ENCODE data around the gene TXNDC16.

DNA sequence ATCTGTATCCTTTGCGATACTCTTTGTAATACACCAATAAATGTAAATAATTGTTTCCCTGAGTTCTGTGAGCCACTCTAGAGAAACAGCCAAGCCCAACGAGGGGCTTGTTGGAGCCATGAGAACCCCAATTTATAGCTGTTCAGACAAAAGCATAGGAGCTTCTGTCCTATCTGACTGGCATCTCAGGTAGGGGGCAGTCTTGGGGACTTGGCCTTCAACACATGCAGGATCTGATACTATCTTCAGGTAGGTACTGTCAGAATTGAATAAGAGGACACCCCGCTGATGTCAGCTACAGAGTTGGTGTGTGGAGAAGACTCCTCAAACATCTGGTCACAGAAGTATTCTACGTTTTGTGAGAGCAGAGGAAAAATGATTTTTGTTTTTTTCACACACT, 25.3 kb downstream of the TXNDC16 start:
- TF ChIP-seq FOXM1 (IDR thresholded peaks at IDR 0.05; ENCODE audit: borderline replicate concordance): no peak
- no peak for TF ChIP-seq ARNT (IDR thresholded peaks at IDR 0.05)
- no peak for TF ChIP-seq BHLHE40 (IDR thresholded peaks at IDR 0.05; ENCODE audit: borderline replicate concordance)
- no peak for TF ChIP-seq CTBP1 (IDR thresholded peaks at IDR 0.05; ENCODE audit: borderline replicate concordance)
- TF ChIP-seq TARDBP (IDR thresholded peaks at IDR 0.05): no peak
- no peak for TF ChIP-seq NFRKB (IDR thresholded peaks at IDR 0.05)
- TF ChIP-seq ZNF384 (IDR thresholded peaks at IDR 0.05): no peak
- no peak for TF ChIP-seq FOXA1 (IDR thresholded peaks at IDR 0.05)
- TF ChIP-seq SP1 (IDR thresholded peaks at IDR 0.05): no peak
- TF ChIP-seq ELF4 (IDR thresholded peaks at IDR 0.05): no peak
